Measurements from ENCODE around the gene TAF12. TPM values are rescaled to one million over a fixed set of nuclear protein-coding genes. Genes with fewer than 3 reads are reported as not detected.

TAF12 gene
- total and polyA plus RNA-seq, 2 of the 4 experiments (the other 2 are of a cell fraction): 28.8 to 31.7 TPM

DNA sequence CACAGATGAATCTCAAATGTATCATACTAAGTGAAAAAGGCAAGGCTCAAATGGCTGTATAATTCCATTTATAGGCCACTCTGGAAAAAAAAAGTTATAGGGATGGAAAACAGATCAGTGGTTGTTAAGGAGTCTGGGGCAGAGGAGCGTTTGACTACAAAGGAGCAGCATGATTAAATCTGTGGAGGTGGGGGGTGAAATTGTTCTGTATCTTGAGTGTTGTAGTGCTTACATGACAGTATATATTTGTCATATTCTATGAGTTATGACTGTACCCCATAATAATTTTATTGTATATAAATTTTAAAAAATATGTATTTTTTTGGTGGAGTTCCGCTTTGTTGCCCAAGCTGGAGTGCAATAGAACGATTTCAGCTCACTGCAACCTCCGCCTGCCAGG is 10.3 kb downstream of the TAF12 start:
- Histone ChIP-seq H3K79me1 (ENCODE audit: low read depth in 1 of 2, low read length in 2 of 2) (peaks cover 13 to 29% of the 10 kb centered on the region in 2 experiments), H3K4me1 (ENCODE audit: control insufficient read depth, insufficient read depth, low read length) (no peaks in the 10 kb centered on the region), H3K56ac (ENCODE audit: extremely low read depth, insufficient read depth, low read length) (no peak overlapping the region), H3K9me1 (ENCODE audit: insufficient read depth, low read length) (no peaks in the 10 kb centered on the region), H3K14ac (replicated peaks; ENCODE audit: low read depth, low read length) (no peak overlapping the region), H2AK9ac (replicated peaks; ENCODE audit: low read depth, low read length, poor library complexity) (no peak overlapping the region), H2AFZ (replicated peaks; ENCODE audit: low read length, poor library complexity) (no peak overlapping the region), H3K23ac (ENCODE audit: low read depth, low read length) (no peak overlapping the region), H3K27me3 (ENCODE audit: control insufficient read depth, insufficient read depth, low read length) (no peaks in the 10 kb centered on the region), H4K91ac (ENCODE audit: insufficient read depth, low read depth, low read length) (no peak overlapping the region), H3K4me3 (ENCODE audit: insufficient read depth, low read depth, low read length) (no peak overlapping the region), H4K5ac (ENCODE audit: low read depth, low read length) (no peak overlapping the region), H2AK5ac (ENCODE audit: low read depth, low read length) (no peak overlapping the region), H3K36me3 (ENCODE audit: control insufficient read depth, insufficient read depth, low read length) (0 out of 2 replicates have a peak, but pooled peaks cover 3% of the 10 kb centered on the region), H3K27ac (ENCODE audit: insufficient read depth, low read length) (no peak overlapping the region), H4K8ac (ENCODE audit: low read depth in 2 of 2, low read length in 2 of 2) (no peak overlapping the region), H3K4me2 (ENCODE audit: low read depth, low read length) (no peak overlapping the region), H2BK120ac (ENCODE audit: low read depth, low read length) (no peak overlapping the region), H2BK5ac (ENCODE audit: low read depth, low read length, poor library complexity, severe bottlenecking) (no peak overlapping the region), H2BK20ac (ENCODE audit: low read depth, low read length) (no peak overlapping the region), H3K18ac (ENCODE audit: low read depth, low read length) (no peak overlapping the region), H3K9ac (ENCODE audit: low read depth, low read length) (no peak overlapping the region), H4K20me1 (ENCODE audit: insufficient read depth, low read length) (no peaks in the 10 kb centered on the region), H3K9me3 (ENCODE audit: control insufficient read depth, insufficient read depth, low read length) (no peaks in the 10 kb centered on the region), H2BK15ac (ENCODE audit: low read depth, low read length) (no peak overlapping the region), H3K4ac (ENCODE audit: low read depth, low read length) (no peak overlapping the region)
- intact Hi-C loops (cut with micrococcal nuclease): no loop called here
- no peak for DNase-seq
- BruUV-seq (replicated peaks): no TSS peak
- CTCF ChIA-PET: no interaction called here
- ATAC-seq (ENCODE audit: low read depth): no peak
- WGBS, 2 experiments (ENCODE audit: extremely low coverage in 2 of 2, insufficient read length in 1 of 2): 100% methylated on average over 1 of the region's 4 CpGs; no CpG with 5 or more reads in 1 of the 2 experiments
- in situ Hi-C loops (cut with MboI; ENCODE audit: low sequenced_read_pairs): no loop called here
- dilution Hi-C loops (cut with HindIII; ENCODE audit: low sequenced_read_pairs, unreplicated experiment): no loop called here
- TF ChIP-seq RFX5 (IDR thresholded peaks at IDR 0.05; ENCODE audit: low read depth, low read length): no peak
- TF ChIP-seq CTCF (conservative IDR thresholded peaks at IDR 0.05; ENCODE audit: low read depth, low read length): no peak
- TF ChIP-seq USF2 (IDR thresholded peaks at IDR 0.05; ENCODE audit: low read depth, low read length): no peak
- no peak for TF ChIP-seq SMC3 (IDR thresholded peaks at IDR 0.05; ENCODE audit: low read depth, low read length)
- no peak for TF ChIP-seq RAD21 (IDR thresholded peaks at IDR 0.05; ENCODE audit: low read length)
- TF ChIP-seq POLR2A (IDR thresholded peaks at IDR 0.05; ENCODE audit: low read depth, low read length): no peak
- no peak for TF ChIP-seq CHD1 (IDR thresholded peaks at IDR 0.05; ENCODE audit: low read depth, low read length)
- no peak for TF ChIP-seq MAFK (IDR thresholded peaks at IDR 0.05; ENCODE audit: low read depth, low read length)
- POLR2A ChIA-PET (ENCODE audit: unreplicated experiment): no interaction called here

Data from IMR-90 (cell line).